Lung (tissue), 12 donors: ENCODE results near the gene IFT74. TPM values are rescaled to one million over a fixed set of nuclear protein-coding genes. Genes with fewer than 3 reads are reported as not detected.
A peak's percentile ranks its signal among the peaks of the same experiment; 100 is the strongest.

Source experiments
- ATAC-seq: fragments of 200-7000 bp; cut with Tn5 transposase; one replicate; pipeline ENCODE4 v1.9.1; 2020; ENCODE audit warnings: moderate number of reproducible peaks; ENCODE audit not compliant: insufficient read depth, low FRiP score
- DNase-seq, 3 donors: peaks; one replicate each; pipeline ENCODE4 v3.0.0-alpha.2; 2013 to 2017
- H3K27ac ChIP-seq, 2 donors: one replicate each; pipeline ENCODE4 v1.5.1; 2013; ENCODE audit warnings: mild to moderate bottlenecking in 2 of 2, moderate library complexity in 2 of 2, control low read depth in 1 of 2, inconsistent platforms in 1 of 2, low read depth in 1 of 2, low read length in 1 of 2
- H3K27me3 ChIP-seq, 3 donors: one replicate each; pipeline ENCODE4 v1.5.1; 2013; ENCODE audit warnings: low read length in 2 of 3; ENCODE audit not compliant: control insufficient read depth in 3 of 3, insufficient read depth in 3 of 3
- H3K36me3 ChIP-seq, 4 donors: one replicate each; pipeline ENCODE4 v1.5.1; 2013; ENCODE audit warnings: low read length in 4 of 4, mild to moderate bottlenecking in 1 of 4, moderate library complexity in 1 of 4; ENCODE audit not compliant: control insufficient read depth in 4 of 4, insufficient read depth in 4 of 4
- H3K4me1 ChIP-seq, 5 donors: one replicate each; pipeline ENCODE4 v1.5.1; 2013; ENCODE audit warnings: low read length in 5 of 5, mild to moderate bottlenecking in 2 of 5, moderate library complexity in 1 of 5; ENCODE audit not compliant: control insufficient read depth in 5 of 5, insufficient read depth in 5 of 5
- H3K4me3 ChIP-seq: one replicate; pipeline ENCODE4 v1.5.1; 2013; ENCODE audit warnings: mild to moderate bottlenecking, control low read depth, moderate library complexity
- H3K9ac ChIP-seq, 2 donors: one replicate each; pipeline ENCODE4 v1.5.1; 2013; ENCODE audit warnings: low read length in 2 of 2, control low read depth in 1 of 2; ENCODE audit not compliant: insufficient read depth in 1 of 2
- H3K9me3 ChIP-seq, 4 donors: one replicate each; pipeline ENCODE4 v1.5.1; 2013; ENCODE audit warnings: low read length in 3 of 4, mild to moderate bottlenecking in 1 of 4, moderate library complexity in 1 of 4; ENCODE audit not compliant: control insufficient read depth in 4 of 4, insufficient read depth in 3 of 4
- WGBS, 2 donors: extraction: QIAGEN DNeasy Blood & Tissue Kit; methylation state at CpG; one replicate each; pipeline ENCODE4 v1.1.7; 2013; 5-methylcytosine and 5-hydroxymethylcytosine counted together
- polyA plus RNA-seq, 2 donors: library from polyadenylated mRNA; stranded (reverse); fragments of 200-250 nt; gene quantifications; one replicate each; pipeline ENCODE4 v1.2.1, GENCODE V29; 2013
- total RNA-seq, 2 donors: library from RNA; depleted of rRNA in 1 of 2; stranded (reverse); fragments of >200 nt in 1 of 2; gene quantifications; one replicate each; pipeline ENCODE4 v1.2.1, GENCODE V29; 2014 to 2021
- TF ChIP-seq, protein P1 (sequence below): IDR thresholded peaks from 2 replicates; pipeline ENCODE4 v1.5.1; 2012; ENCODE audit warnings: mild to moderate bottlenecking; ENCODE audit errors: control extremely low read depth, extremely low read depth
- donor health status: control.
- donor health status: control.
- donor health status: Bipolar disorder and iron deficiency.
- donor health status: healthy.
- donor health status: DM: yes; HTN: yes; CAD: no.

IFT74 gene
- total and polyA plus RNA-seq, 4 donors, result 6.3 to 36.9 (median 13.0) TPM

GRCh38 chr9:26974927-26975326 lies 18.7 kb downstream of the IFT74 start:
- no peak for DNase-seq
- 91 to 92% methylated on average over 4 of the region's 4 CpGs for WGBS, 2 donors
- Histone ChIP-seq H3K9me3 (no peaks in the 10 kb centered on the region), H3K4me1 (no peaks in the 10 kb centered on the region), H3K27me3 (no peaks in the 10 kb centered on the region), H3K9ac (no peak overlapping the region), H3K36me3 (peaks cover 0 to 21% (median 3%) of the 10 kb centered on the region in 4 donors), H3K4me3 (no peak overlapping the region), H3K27ac (no peak overlapping the region)
- TF ChIP-seq, protein P1, sequence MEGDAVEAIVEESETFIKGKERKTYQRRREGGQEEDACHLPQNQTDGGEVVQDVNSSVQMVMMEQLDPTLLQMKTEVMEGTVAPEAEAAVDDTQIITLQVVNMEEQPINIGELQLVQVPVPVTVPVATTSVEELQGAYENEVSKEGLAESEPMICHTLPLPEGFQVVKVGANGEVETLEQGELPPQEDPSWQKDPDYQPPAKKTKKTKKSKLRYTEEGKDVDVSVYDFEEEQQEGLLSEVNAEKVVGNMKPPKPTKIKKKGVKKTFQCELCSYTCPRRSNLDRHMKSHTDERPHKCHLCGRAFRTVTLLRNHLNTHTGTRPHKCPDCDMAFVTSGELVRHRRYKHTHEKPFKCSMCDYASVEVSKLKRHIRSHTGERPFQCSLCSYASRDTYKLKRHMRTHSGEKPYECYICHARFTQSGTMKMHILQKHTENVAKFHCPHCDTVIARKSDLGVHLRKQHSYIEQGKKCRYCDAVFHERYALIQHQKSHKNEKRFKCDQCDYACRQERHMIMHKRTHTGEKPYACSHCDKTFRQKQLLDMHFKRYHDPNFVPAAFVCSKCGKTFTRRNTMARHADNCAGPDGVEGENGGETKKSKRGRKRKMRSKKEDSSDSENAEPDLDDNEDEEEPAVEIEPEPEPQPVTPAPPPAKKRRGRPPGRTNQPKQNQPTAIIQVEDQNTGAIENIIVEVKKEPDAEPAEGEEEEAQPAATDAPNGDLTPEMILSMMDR, result no peak
- no peak for ATAC-seq

DNA sequence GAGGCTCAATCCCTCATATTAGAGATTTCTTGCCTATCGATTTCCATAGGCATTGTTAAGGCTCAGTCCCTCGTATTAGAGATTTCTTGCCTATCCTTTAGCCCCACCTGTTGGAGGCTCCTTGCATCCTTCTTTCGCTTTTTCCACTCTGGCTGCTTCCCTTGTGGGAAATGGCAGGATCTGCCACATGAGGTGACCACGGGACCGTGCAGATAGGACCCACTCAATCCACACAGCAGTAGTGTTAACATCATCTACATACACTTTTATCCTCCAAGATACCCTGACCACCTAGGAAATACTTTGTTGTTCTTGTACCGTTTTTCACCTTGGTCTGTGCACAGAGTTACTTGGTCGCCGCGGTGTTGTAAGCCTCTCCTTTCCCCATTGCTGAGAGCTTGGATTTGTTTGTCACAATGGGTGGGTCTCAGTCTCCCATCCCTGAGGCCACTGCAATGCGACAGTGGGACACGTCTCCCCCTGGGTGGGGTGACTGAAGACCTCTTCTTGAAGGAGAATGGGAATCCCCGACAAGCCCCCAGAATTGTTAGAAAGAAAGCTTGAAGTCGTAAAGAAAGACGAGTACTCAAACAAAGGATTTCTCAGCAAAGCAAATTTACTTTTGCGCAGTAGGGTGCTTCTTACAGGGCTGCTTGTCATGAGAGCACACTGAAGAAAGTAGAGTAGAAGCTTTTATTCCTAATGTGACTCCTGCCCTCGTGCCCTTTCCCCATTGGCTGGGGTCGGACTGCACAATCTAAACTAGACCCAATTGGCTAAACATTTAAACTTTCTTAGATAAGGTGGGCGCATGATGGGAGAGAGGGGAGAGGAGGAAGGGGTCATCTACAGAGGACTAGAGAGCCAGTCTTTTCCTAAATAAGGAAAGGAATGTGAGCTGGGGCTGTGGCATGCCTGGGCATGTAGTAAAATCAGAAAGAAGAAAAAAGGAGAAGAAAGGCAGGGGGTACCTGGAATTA lies 19.8 kb downstream of the IFT74 start:
- TF ChIP-seq, protein P1, result peak; percentile 18
- Histone ChIP-seq H3K9ac (no peak overlapping the region), H3K4me3 (no peak overlapping the region), H3K27me3 (no peaks in the 10 kb centered on the region), H3K4me1 (no peaks in the 10 kb centered on the region), H3K9me3 (no peaks in the 10 kb centered on the region), H3K36me3 (peaks cover 0 to 21% (median 0%) of the 10 kb centered on the region in 4 donors), H3K27ac (no peak overlapping the region)
- DNase-seq (peak; percentile 15 to 37 (median 34)), ATAC-seq (no peak)
- WGBS, 2 donors, result 87 to 90% methylated on average over 18 of the region's 18 CpGs

DNA sequence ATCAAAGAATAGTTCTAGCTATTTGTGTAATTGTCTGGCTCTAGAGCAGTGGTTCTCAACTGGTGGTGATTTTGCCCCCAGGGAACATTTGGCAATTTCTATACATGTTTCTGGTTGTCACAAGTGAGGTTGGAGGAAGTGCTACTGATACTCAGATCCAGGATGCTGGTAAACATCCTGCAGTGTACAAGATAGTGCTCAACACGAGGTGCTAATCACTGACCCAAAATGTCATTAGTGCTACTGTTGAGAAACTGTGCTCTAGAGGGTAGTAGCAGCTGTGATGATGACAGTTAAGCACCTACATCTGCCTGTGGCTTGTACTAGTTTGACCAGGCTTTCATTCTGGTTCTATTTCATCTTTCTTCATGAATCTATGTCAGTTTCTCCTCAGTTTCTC lies 27.1 kb downstream of the IFT74 start:
- peaks cover 6 to 17% (median 9%) of the 10 kb centered on the region in 4 donors for H3K36me3 ChIP-seq
- TF ChIP-seq, protein P1, result no peak
- no peak overlapping the region for H3K27ac ChIP-seq
- H3K27me3 ChIP-seq, result no peaks in the 10 kb centered on the region
- no peak overlapping the region for H3K9ac ChIP-seq
- H3K4me3 ChIP-seq, result no peak overlapping the region
- no peak for DNase-seq
- ATAC-seq, result no peak
- H3K4me1 ChIP-seq, result no peaks in the 10 kb centered on the region
- peaks cover 0 to 1% (median 0%) of the 10 kb centered on the region in 4 donors for H3K9me3 ChIP-seq
- 50 to 55% methylated on average over 1 of the region's 1 CpG for WGBS, 2 donors
